ENCODE results near the gene SLC41A3.

DNA sequence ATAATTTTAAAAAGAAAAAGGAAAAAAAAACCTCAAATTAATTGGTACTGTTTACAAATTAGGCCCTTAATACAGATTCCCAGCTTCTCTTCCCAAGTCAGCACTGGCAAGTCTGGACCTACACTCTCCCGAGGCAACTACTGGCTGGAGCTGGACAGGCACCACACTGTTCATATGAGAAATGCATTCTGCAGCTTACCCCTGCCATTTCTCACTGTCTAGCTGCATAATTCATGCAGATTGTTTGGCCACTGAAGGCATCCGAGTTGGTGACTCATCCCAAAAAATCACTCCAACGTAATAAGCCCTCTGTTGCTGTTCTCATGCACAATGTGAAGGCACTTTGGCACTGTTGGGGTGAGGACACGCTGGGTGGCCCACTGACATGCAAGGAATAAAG is 69.7 kb downstream of the SLC41A3 start:
- TF ChIP-seq RXRA (IDR thresholded peaks at IDR 0.05) (no peak), RAD21 (IDR thresholded peaks at IDR 0.05) (no peak), TAF1 (conservative IDR thresholded peaks at IDR 0.05) (no peak), EGR1 (IDR thresholded peaks at IDR 0.05; ENCODE audit: low read depth in 2 of 2) (no peak), JUND (IDR thresholded peaks at IDR 0.05) (no peak), HNF4A (conservative IDR thresholded peaks at IDR 0.05) (no peak)
- TF ChIP-seq, protein P1, sequence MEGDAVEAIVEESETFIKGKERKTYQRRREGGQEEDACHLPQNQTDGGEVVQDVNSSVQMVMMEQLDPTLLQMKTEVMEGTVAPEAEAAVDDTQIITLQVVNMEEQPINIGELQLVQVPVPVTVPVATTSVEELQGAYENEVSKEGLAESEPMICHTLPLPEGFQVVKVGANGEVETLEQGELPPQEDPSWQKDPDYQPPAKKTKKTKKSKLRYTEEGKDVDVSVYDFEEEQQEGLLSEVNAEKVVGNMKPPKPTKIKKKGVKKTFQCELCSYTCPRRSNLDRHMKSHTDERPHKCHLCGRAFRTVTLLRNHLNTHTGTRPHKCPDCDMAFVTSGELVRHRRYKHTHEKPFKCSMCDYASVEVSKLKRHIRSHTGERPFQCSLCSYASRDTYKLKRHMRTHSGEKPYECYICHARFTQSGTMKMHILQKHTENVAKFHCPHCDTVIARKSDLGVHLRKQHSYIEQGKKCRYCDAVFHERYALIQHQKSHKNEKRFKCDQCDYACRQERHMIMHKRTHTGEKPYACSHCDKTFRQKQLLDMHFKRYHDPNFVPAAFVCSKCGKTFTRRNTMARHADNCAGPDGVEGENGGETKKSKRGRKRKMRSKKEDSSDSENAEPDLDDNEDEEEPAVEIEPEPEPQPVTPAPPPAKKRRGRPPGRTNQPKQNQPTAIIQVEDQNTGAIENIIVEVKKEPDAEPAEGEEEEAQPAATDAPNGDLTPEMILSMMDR (IDR thresholded peaks at IDR 0.05; ENCODE audit: low read depth, low read length, missing input control), result no peak
- TF ChIP-seq, protein P2, sequence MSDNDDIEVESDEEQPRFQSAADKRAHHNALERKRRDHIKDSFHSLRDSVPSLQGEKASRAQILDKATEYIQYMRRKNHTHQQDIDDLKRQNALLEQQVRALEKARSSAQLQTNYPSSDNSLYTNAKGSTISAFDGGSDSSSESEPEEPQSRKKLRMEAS (IDR thresholded peaks at IDR 0.05), result no peak
- TF ChIP-seq, protein P3, sequence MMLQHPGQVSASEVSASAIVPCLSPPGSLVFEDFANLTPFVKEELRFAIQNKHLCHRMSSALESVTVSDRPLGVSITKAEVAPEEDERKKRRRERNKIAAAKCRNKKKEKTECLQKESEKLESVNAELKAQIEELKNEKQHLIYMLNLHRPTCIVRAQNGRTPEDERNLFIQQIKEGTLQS (IDR thresholded peaks at IDR 0.05), result no peak

Measured in liver (tissue), 3 donors.